Omental fat pad (tissue), 4 donors: Measurements from ENCODE around the gene ZNF536. TPM values are rescaled to one million over a fixed set of nuclear protein-coding genes. Genes with fewer than 3 reads are reported as not detected.

Experiments used
- ATAC-seq: fragments of 150-250 bp; one replicate; pipeline ENCODE4 v1.9.1; 2016; ENCODE audit warnings: mild to moderate bottlenecking, moderate library complexity; ENCODE audit not compliant: low FRiP score
- DNase-seq: peaks from one replicate; pipeline ENCODE4 v3.0.0-alpha.2; 2019; ENCODE audit warnings: low spot score
- total RNA-seq, 4 donors: library from RNA; depleted of rRNA; stranded (reverse); fragments of >200 nt; gene quantifications; one replicate each; pipeline ENCODE4 v1.1.0, GENCODE V29; 2016
- TF ChIP-seq, protein P1 (sequence below), 3 donors: fragments of 450-650 bp; IDR thresholded peaks; one replicate each; pipeline ENCODE4 v1.5.1; 2016 to 2017; ENCODE audit warnings: antibody characterized with exemption in 3 of 3, mild to moderate bottlenecking in 3 of 3, moderate library complexity in 2 of 3

ZNF536 gene
- total RNA-seq, 4 donors from 2014 or later = 0.09 to 1.1 TPM; not detected in 2

DNA sequence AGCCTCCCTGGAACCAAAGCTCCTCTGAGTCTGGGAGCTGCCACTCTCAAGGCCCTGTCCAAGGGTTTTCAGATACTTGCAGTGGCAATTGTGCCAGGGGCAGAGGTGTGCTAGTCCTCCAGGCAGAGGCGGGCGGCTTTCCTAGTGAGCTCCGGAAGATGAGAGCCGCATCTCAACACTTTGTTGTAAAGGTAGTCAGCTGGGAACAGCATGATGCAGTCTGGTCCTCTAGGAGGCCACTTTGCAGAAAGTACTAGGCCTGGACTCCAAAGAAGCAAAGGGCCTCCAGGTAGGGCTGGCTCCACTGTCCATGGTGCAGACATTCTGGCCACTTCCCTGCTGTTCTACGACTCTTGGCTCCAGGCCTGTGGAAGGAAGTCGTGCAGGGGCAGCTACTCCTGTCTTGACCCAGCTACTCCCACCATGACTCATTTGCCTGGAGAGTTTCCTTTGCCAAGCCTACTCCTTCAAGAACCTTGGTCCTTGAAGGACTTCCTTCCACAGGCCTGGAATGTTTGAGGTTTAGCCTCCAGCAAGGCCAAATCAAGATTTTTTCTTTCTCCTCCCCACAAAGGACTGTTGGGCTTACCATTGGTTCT, 9.9 kb upstream of the ZNF536 start:
- ATAC-seq = no peak
- TF ChIP-seq, protein P1, sequence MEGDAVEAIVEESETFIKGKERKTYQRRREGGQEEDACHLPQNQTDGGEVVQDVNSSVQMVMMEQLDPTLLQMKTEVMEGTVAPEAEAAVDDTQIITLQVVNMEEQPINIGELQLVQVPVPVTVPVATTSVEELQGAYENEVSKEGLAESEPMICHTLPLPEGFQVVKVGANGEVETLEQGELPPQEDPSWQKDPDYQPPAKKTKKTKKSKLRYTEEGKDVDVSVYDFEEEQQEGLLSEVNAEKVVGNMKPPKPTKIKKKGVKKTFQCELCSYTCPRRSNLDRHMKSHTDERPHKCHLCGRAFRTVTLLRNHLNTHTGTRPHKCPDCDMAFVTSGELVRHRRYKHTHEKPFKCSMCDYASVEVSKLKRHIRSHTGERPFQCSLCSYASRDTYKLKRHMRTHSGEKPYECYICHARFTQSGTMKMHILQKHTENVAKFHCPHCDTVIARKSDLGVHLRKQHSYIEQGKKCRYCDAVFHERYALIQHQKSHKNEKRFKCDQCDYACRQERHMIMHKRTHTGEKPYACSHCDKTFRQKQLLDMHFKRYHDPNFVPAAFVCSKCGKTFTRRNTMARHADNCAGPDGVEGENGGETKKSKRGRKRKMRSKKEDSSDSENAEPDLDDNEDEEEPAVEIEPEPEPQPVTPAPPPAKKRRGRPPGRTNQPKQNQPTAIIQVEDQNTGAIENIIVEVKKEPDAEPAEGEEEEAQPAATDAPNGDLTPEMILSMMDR (IDR thresholded peaks at IDR 0.05) = no peak

DNA sequence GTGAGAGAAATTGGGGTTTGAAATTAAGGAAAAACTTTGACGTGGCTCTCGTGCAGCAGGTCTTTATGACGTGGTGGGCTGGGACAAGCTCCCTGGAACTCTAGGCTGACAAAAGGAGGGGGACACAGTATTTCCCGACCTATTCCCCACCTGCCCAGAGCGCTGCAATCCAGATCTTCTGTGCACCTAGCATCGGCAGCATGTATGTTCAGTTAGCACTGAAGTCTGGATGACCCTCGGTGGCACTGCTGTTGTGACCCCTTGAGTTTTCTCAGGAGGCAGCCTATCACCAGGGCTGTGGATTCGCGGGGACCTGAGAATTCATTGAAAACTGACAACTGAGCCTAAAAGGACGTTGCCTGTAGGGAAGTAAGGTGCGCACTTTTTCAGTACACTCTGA, 9.1 kb upstream of the ZNF536 start:
- TF ChIP-seq, protein P1 (IDR thresholded peaks at IDR 0.05) = no peak
- DNase-seq (no peak), ATAC-seq (no peak)

More for the DNA sequence above, 9.9 kb upstream of the ZNF536 start:
- no peak for DNase-seq

DNA sequence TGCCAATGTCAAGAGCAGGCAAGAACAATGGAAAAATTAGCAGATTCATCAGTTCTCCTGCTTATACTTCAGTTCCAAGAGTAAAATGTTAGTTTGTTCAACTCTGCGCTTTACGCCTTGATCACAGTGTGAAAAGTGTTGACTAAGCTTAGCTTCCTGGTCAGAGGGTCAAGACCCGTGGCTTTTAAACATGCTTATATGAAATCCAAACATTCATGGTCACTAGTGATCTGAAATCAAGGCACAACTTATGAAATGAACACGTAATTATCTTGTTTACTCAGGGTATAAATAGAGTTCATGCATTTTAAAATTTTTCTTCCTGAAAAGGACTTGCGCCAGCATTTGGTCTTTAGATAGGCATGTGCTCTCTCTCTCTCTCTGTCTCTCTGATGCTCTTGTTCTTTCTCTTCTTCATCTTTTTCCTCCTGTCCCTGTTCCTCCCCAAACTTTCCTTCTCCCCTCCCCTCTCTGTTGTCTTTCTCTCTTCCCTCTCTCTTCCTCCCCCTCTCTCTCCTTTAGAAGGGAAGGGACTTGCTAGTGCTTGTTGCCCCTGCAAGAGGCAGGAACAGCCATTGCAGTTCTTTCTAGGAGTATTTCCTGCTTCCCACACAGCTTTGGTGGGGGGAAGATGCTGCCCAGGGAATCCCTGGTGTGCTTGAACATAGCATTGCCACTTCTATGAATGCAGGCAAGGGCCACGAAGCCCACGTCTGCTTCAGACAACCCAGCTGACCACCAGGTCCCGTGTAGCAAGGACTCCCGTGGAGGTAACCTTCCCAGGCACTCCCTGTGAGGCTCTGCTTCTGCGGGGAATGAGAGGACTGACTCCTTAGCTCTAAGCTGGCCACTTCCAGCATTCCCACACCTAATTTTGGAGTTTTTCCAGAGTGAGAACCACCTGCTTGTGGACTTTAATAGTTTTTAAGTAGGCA, 7.1 kb upstream of the ZNF536 start:
- DNase-seq = no peak

DNA sequence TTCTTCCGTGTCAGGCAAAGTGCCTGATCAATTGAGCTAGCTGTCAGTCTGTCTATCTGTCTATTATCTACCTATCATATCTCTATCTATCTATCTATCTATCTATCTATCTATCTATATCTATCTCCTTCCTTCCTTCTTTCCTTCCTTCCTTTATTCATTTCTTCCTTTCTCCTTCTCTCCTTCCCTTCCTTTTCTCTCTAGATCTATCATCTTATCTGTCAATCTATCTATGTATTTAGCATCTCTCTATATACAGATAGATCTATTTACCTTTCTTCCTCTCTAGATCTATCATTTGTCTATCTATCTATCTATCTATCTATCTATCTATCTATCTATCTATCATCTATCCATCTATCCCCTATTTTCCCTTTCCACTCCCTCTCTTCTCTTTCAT, 5.9 kb upstream of the ZNF536 start:
- DNase-seq (no peak), ATAC-seq (no peak)
- TF ChIP-seq, protein P1 (IDR thresholded peaks at IDR 0.05) = no peak

More for the DNA sequence above, 7.1 kb upstream of the ZNF536 start:
- ATAC-seq = no peak
- TF ChIP-seq, protein P1 (IDR thresholded peaks at IDR 0.05) = no peak

DNA sequence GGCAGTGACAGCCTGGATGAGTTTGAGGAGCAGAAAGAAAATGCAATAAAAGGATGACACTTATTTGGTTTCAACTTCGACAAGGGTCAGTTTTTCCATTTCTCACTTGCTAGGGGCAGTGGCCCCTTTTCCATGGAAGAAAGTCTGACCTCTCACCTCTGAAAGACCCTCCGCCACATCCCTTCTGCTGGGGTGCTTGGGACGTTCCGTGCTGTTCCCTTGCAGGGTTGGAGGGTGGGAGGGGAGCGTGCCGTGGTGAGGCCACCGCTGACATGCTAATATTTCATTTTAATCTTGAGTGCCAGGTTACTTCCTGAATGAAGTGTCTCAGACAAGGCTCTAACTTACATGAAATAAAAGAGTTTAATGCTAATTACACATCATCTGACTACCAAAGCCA, 5.2 kb upstream of the ZNF536 start:
- TF ChIP-seq, protein P1 (IDR thresholded peaks at IDR 0.05) = no peak
- no peak for ATAC-seq
- no peak for DNase-seq

DNA sequence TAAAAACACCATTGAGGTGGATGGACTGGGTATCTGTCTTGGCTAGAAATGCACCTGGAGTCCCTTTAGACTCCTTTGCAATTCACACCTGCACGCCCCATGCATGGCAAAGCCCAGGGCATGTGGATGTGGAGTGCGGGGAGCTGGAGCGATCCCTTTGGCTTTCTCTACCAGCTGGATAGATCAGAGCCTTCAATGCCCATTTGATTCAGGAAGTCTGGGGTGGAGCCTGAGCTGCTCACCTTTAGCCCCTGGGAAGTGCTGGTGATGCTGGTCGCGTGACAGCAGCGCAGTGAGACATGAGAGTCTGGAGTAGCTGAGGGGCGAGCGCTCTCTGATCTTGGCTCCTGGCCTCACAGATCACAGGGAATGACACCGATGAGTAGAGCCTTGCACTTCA, 4.8 kb upstream of the ZNF536 start:
- DNase-seq = no peak

More for the DNA sequence above, 4.8 kb upstream of the ZNF536 start:
- ATAC-seq = no peak
- TF ChIP-seq, protein P1 (IDR thresholded peaks at IDR 0.05) = no peak
